Brain microvascular endothelial cell (primary cell): ENCODE results near the gene IGDCC3.

Source experiments
- DNase-seq: peaks from one replicate; pipeline ENCODE4 v3.0.0-alpha.2; 2020
- H3K27ac ChIP-seq: fragments of 250-450 bp; sonication (Bioruptor Pico); 2 replicates; pipeline ENCODE4 v1.5.1; 2020; ENCODE audit warnings: mild to moderate bottlenecking, moderate library complexity
- H3K27me3 ChIP-seq: fragments of 250-450 bp; sonication (Bioruptor Pico); replicated peaks from 2 replicates; pipeline ENCODE4 v1.5.1; 2020; ENCODE audit warnings: mild to moderate bottlenecking
- H3K36me3 ChIP-seq: fragments of 250-450 bp; sonication (Bioruptor Pico); replicated peaks from 2 replicates; pipeline ENCODE4 v1.5.1; 2020; ENCODE audit warnings: mild to moderate bottlenecking
- H3K4me3 ChIP-seq: 2 replicates; pipeline ENCODE4 v1.5.1; 2011; ENCODE audit warnings: low read depth, mild to moderate bottlenecking, control low read depth, low read length, moderate library complexity
- in situ Hi-C: cut with HindIII; loops from 2 replicates; pipeline ENCODE4 v1.10.0; 2017; ENCODE audit warnings: low sequenced_read_pairs, low pct_ligation_motif_present
- TF ChIP-seq, protein P1 (sequence below): IDR thresholded peaks from 2 replicates; pipeline ENCODE4 v1.5.1; 2011; ENCODE audit warnings: low read depth, mild to moderate bottlenecking, moderate library complexity, low read length, control low read depth, inconsistent platforms; ENCODE audit errors: missing control alignments

Gene IGDCC3

DNA sequence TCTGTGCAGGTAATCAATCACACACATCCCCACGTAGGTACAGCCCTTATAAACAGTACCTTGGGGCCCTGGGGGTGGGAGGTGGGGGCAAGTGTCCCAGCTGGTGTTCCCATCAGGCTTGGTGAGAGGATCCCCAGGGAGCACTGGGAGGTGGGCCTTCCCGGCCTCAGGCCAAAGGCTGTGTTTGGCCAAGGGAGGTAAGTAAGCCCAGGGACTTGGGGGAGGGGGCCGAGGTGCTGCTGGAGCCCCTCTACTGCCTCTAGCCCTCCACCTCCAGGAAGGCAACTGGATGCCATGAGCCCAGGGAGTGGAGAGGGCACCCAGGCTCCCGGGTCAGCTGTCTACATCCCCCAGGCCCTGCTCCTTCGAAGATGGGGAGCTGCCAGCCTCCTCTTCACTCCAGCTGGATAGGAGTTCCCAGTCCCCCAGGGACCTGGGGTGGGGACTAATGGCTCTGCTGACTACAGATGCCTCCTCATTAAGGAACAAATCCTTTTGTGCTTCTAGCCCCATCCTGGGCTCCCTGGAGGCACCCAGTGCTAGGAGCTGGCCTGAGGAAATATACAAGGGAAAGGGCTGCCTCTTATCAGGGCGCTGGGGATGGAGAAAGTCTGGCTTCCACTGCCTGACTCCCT lies 40.2 kb downstream of the IGDCC3 start:
- Histone ChIP-seq H3K27me3 (no peaks in the 10 kb centered on the region), H3K36me3 (no peaks in the 10 kb centered on the region), H3K4me3 (no peak overlapping the region), H3K27ac (no peak overlapping the region)
- in situ Hi-C loops, result no loop called here
- DNase-seq, result no peak
- TF ChIP-seq, protein P1, sequence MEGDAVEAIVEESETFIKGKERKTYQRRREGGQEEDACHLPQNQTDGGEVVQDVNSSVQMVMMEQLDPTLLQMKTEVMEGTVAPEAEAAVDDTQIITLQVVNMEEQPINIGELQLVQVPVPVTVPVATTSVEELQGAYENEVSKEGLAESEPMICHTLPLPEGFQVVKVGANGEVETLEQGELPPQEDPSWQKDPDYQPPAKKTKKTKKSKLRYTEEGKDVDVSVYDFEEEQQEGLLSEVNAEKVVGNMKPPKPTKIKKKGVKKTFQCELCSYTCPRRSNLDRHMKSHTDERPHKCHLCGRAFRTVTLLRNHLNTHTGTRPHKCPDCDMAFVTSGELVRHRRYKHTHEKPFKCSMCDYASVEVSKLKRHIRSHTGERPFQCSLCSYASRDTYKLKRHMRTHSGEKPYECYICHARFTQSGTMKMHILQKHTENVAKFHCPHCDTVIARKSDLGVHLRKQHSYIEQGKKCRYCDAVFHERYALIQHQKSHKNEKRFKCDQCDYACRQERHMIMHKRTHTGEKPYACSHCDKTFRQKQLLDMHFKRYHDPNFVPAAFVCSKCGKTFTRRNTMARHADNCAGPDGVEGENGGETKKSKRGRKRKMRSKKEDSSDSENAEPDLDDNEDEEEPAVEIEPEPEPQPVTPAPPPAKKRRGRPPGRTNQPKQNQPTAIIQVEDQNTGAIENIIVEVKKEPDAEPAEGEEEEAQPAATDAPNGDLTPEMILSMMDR, result no peak

DNA sequence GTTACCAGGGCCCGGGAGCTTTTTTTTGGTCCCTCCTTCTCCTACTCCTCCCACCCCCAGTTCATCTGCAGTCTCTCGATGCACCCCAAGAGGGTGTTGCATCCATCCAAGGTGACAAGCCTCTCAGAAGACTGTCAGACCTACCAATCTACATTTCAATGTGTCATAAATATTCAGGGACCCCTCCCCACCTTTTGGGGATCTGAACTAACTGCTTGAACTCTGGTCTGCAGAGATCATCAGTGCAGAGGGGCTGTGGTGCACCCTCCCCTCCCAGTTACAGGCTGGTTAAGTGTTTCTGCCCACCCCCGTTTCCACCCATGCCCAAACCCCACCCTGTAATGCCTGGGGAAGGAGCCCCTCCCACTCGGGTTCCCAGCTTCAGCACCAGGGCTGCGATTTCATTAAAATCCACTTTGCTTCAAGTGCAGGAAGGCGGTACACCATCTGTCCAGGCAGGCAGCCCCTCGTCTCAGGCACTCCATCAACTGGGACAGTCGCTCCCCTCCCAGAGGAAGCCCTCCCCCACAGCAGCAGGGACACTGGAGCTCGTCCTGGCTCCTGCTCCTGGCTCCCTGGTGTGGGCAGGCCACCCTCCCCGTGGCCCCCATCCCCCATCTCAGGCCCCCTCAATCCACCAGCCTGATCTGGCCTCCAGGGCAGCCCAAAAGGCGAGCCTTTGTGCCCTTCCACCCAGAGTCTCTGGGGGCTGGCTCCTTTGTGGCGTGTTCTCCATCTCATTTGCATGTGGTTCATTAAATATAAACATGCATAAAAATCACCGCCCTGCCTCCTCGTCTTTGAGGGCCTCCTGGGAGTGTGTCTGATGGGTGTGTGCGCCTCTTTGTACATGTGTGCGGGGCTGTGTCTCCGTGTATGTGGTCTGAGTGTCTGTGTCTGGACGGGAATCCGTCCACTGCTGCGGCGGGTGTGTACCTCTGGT lies 41.0 kb downstream of the IGDCC3 start:
- TF ChIP-seq, protein P1, result no peak
- Histone ChIP-seq H3K27me3 (no peaks in the 10 kb centered on the region), H3K4me3 (no peak overlapping the region), H3K27ac (no peak overlapping the region), H3K36me3 (no peaks in the 10 kb centered on the region)
- in situ Hi-C loops, result no loop called here
- DNase-seq, result no peak

DNA sequence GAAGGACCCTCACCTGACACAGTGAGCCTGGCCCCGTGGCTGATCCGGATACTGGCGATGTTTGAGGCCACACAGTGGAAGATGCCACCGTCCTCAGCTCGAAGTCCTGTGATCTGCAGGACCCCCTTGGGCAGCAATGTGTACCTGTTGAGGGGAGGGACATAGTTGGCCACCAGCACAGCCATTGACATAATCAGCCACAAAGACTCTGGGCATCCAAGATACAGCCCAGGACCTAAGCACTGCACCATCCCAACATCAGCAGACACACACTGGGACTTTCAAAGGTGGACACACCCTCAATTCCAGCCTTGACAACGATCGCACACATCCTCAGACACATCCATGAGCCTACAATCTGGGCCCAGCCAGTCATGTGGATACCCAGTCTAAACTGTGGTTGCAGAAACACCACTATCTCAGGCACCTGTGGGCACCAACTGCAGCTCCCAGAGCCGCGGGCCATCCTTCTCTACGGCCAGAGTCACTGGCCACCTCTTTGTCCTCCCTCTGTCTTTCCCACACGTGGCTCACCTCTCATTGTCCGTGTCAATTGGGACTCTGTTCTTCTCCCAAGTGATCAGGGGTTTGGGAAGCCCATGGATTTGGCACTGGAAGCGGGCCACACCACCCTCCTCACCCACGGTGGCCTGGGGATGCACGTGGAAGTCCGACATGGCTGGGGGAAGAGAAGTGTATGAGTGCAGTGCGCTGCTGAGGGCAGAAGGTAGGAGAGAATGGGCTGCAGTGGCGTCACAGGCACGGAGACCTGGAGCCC lies 42.3 kb downstream of the IGDCC3 start:
- Histone ChIP-seq H3K27me3 (no peaks in the 10 kb centered on the region), H3K36me3 (no peaks in the 10 kb centered on the region), H3K27ac (no peak overlapping the region), H3K4me3 (no peak overlapping the region)
- no peak for DNase-seq
- TF ChIP-seq, protein P1, result no peak
- in situ Hi-C loops, result no loop called here

DNA sequence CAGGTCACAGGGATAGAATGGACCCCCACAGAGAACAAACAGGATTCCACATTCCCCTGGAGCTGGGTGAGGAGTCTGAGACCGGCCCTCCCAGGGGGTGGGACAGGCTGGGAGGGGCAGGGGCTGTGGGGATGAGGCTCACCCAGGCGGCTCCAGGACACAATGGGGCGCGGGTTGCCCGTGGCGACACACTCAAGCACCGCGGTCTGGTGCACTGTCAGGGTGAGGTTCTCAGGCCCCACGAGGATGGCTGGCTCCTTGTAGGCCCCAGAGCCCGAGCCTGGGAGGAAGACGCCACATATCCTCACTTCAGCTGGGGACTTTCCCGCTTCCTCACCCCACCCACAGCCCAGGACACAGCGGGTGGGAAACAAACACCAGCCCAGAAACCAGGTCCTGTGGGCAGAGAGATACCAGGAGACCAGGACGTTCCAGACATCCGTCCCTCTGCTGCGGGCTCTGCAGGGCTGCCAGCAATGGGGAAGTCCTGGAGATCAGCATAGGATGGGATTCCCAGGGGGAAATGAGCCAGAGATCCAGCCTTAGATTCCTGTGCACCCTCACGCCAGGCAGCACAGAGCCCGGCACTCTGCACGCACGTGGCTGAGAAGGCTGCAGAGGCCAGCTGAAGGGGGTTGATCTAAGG lies 43.1 kb downstream of the IGDCC3 start:
- H3K27me3 ChIP-seq, result no peaks in the 10 kb centered on the region
- H3K4me3 ChIP-seq, result no peak overlapping the region
- TF ChIP-seq, protein P1, result no peak
- DNase-seq, result no peak
- in situ Hi-C loops, result no loop called here
- H3K27ac ChIP-seq, result no peak overlapping the region
- no peaks in the 10 kb centered on the region for H3K36me3 ChIP-seq

DNA sequence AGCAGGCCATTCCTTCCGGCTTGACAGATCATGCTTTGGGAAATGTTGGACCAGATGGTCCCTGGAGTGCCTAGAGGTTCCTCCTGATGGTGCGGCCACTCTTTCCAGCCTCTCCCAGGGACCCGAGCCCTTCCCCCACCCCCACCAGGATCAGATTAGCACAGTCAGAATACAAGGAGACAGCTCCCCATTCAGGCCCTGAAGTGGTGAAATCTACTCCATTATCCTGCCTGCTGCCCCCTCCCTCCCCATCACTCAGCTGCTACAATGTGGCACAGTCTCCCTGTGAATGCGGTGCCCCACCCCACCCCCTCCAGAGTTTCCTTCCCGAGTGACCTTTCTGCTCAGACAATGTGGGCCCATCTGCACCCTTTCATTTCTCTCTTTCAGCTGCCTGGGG lies 43.9 kb downstream of the IGDCC3 start:
- H3K4me3 ChIP-seq, result no peak overlapping the region
- TF ChIP-seq, protein P1, result no peak
- no peak overlapping the region for H3K27ac ChIP-seq
- no peaks in the 10 kb centered on the region for H3K36me3 ChIP-seq
- H3K27me3 ChIP-seq, result no peaks in the 10 kb centered on the region
- DNase-seq, result no peak
- in situ Hi-C loops, result no loop called here
